Retinal pigment epithelial cell (primary cell): Measurements from ENCODE around the gene SH3BGR.

ENCODE experiments used
- DNase-seq: peaks from one replicate; pipeline ENCODE4 v3.0.0-alpha.2; 2010; ENCODE audit warnings: low read depth
- H3K4me3 ChIP-seq: 2 replicates; pipeline ENCODE4 v1.5.1; 2011; ENCODE audit warnings: mild to moderate bottlenecking, low read length, control low read depth, moderate library complexity
- TF ChIP-seq, protein P1 (sequence below): conservative IDR thresholded peaks from 2 replicates; pipeline ENCODE4 v1.5.1; 2011; ENCODE audit warnings: low read depth, low read length, control low read depth, inconsistent platforms

The SH3BGR gene

DNA sequence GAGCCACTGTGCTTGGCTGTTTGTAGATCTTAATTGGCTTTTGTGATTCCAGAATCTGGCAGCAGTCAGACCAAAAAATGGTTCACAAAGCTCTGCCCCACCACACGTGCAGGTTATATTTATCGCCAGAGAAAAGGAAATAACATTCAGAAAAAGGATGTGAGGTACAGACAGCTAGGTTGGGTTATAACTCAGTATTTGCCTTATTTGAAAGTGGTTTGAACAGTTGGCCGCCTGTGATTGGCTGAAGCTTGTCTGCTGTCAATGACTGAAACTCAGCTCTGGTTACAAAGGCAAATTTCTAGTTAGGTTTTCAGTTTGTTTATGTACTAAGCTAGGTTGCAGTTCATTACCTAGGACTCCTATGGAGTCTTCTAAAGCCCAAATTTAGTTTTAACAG lies 9.6 kb downstream of the SH3BGR start:
- no peak for DNase-seq
- no peak overlapping the region for H3K4me3 ChIP-seq

DNA sequence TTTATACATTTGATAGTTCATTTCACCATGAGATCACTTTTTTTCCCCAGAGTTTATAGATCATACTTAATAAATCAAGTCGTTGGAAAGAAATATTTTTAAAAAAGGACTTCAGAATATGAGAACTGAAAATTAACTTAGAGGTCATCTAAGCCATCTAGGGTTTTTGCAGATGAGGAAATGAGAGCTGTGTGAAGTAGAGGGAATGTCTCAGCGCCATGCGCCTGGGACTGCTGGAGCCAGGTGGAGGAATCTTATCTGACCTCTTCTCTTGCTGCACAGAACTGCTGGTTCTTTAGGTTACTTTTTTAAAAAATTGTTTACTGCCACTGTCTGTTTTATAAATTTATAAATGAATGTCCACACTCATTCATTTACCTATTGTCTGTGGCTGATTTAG lies 11.5 kb downstream of the SH3BGR start:
- TF ChIP-seq, protein P1, sequence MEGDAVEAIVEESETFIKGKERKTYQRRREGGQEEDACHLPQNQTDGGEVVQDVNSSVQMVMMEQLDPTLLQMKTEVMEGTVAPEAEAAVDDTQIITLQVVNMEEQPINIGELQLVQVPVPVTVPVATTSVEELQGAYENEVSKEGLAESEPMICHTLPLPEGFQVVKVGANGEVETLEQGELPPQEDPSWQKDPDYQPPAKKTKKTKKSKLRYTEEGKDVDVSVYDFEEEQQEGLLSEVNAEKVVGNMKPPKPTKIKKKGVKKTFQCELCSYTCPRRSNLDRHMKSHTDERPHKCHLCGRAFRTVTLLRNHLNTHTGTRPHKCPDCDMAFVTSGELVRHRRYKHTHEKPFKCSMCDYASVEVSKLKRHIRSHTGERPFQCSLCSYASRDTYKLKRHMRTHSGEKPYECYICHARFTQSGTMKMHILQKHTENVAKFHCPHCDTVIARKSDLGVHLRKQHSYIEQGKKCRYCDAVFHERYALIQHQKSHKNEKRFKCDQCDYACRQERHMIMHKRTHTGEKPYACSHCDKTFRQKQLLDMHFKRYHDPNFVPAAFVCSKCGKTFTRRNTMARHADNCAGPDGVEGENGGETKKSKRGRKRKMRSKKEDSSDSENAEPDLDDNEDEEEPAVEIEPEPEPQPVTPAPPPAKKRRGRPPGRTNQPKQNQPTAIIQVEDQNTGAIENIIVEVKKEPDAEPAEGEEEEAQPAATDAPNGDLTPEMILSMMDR, result no peak
- no peak for DNase-seq

More for the DNA sequence above, 9.6 kb downstream of the SH3BGR start:
- TF ChIP-seq, protein P1, result no peak

DNA sequence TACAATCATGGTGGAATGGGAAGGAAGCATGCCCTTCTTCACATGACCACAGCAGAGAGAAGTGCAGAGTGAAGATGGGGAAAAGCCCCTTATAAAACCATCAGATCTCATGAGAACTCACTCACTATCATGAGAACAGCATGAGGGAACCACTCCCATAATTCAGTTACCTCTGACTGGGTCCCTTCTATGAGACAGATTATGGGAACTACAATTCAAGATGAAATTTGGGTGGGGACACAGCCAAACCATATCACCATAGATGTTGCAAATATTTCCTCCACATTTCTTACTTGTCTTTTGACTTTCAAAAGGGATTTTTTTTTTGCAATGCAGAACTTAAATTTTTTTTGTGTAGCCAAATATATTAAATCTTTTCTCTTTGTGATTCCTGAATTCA lies 14.8 kb downstream of the SH3BGR start:
- no peak for DNase-seq
- H3K4me3 ChIP-seq, result no peak overlapping the region
- TF ChIP-seq, protein P1, result no peak

More for the DNA sequence above, 11.5 kb downstream of the SH3BGR start:
- H3K4me3 ChIP-seq, result no peak overlapping the region

DNA sequence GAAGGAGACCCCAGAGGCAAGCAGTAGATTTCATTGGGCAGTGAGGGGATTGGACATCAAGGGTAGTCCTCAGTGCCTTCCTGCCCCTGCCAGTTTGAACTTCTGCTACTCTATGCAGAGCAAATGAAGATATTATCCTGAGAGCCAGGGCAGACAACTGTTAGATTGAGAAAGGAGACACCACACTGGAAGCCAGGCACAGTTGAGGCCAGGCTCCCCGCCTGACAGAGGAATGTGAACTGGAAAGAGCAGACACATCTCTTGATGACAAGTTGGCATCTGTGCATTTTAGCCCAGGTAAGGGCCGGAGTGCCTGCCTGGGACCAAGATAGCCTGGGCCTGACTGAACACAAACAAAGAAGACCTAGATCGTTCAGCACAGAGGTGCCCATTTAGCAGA lies 16.0 kb downstream of the SH3BGR start:
- no peak for DNase-seq
- TF ChIP-seq, protein P1, result no peak
- no peak overlapping the region for H3K4me3 ChIP-seq

DNA sequence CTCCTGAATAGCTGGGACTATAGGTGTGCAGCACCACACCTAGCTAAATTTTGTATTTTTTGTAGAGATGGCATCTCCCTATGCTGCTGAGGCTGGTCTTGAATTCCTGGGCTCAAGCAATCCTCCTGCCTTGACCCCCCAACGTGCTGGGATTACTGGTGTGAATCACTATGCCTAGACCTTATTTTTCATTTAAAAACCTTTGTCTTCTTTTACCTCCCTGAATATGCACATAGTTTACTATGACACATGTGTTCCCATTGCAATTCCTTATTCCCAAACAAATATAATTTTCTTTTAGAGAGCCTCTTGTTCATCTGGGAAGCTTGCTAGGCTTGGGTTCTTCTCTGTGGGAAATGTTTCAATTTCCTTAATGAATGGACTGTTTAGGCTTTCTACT lies 16.8 kb downstream of the SH3BGR start:
- H3K4me3 ChIP-seq, result no peak overlapping the region
- DNase-seq, result no peak
- TF ChIP-seq, protein P1, result no peak

DNA sequence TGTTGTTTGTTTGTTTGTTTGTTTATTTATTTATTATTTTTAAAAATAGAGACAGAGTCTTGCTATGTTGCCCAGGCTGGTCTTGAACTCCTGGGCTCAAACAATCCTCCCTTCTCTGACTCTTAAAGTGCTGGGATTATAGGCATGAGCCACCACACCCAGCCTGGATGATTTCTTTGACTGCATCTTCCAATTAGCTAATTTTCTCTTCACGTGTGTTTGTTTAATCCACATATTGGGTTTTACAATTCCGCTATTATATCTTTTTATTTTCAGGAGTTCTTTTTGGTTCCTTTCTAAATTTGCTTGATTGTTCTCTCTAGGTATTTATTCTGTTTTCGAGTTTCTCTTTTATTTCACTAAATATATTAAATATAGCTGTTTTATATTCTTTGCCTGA lies 19.8 kb downstream of the SH3BGR start:
- TF ChIP-seq, protein P1, result no peak
- no peak for DNase-seq
- no peak overlapping the region for H3K4me3 ChIP-seq

DNA sequence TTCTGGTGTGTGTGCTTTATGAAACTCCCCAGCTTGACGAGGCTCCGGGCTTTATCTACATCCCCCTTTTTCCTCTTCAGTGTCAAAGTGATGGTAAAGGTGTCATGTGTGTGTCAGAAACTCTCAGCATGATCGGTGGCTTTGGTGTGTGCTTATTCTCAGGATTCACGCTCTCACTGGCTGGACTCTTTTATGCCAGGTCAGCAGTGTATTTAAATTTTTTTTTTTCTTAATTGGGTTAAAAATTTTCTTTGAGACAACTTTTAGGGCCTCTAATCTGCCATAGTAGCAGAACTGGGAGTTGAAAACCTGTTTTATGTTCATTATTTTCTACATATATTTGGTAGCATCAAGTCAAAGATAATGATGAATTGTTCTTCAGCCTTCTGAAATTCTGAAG lies 21.0 kb downstream of the SH3BGR start:
- no peak for DNase-seq
- TF ChIP-seq, protein P1, result no peak
- H3K4me3 ChIP-seq, result no peak overlapping the region
